Small intestine (tissue), 7 donors: Measurements from ENCODE around the gene MEGF9. TPM values are rescaled to one million over a fixed set of nuclear protein-coding genes. Genes with fewer than 3 reads are reported as not detected.
"Not testable (repeated sequence)": the region's sequence is repeated elsewhere in the genome, so short reads cannot be mapped to it uniquely, and the experiment has no call there.

Experiments used
- DNase-seq, 2 donors: peaks; one replicate each; pipeline versions ENCODE4 v3.0.0 to v3.0.0-alpha.2; 2013
- FAIRE-seq: peaks from 2 replicates; lab custom pipeline; 2012; peaks lifted over from hg19 to GRCh38; lab: Jason Lieb, UNC
- H3K27ac ChIP-seq, 3 donors: one replicate each; pipeline ENCODE4 v1.5.1; 2013; ENCODE audit warnings: low read length in 2 of 3, mild to moderate bottlenecking in 2 of 3, control low read depth in 1 of 3, inconsistent platforms in 1 of 3, low read depth in 1 of 3, moderate library complexity in 1 of 3
- H3K27me3 ChIP-seq, 3 donors: one replicate each; pipeline ENCODE4 v1.6.1; 2013; ENCODE audit warnings: low read length in 3 of 3, inconsistent platforms in 1 of 3; ENCODE audit not compliant: control insufficient read depth in 3 of 3, insufficient read depth in 3 of 3
- H3K36me3 ChIP-seq, 3 donors: one replicate each; pipeline ENCODE4 v1.6.1; 2013; ENCODE audit warnings: low read length in 3 of 3, inconsistent platforms in 1 of 3, low read depth in 1 of 3, mild to moderate bottlenecking in 1 of 3, moderate library complexity in 1 of 3; ENCODE audit not compliant: control insufficient read depth in 3 of 3, insufficient read depth in 2 of 3
- H3K4me1 ChIP-seq, 3 donors: one replicate each; pipeline ENCODE4 v1.6.1; 2013; ENCODE audit warnings: low read length in 2 of 3, inconsistent platforms in 1 of 3, low read depth in 1 of 3, mild to moderate bottlenecking in 1 of 3, moderate library complexity in 1 of 3; ENCODE audit not compliant: control insufficient read depth in 3 of 3, insufficient read depth in 2 of 3
- H3K4me3 ChIP-seq, 3 donors: one replicate each; pipeline ENCODE4 v1.5.1; 2013; ENCODE audit warnings: low read length in 3 of 3, control low read depth in 1 of 3, inconsistent platforms in 1 of 3, low read depth in 1 of 3, mild to moderate bottlenecking in 1 of 3, moderate library complexity in 1 of 3
- H3K9me3 ChIP-seq, 2 donors: one replicate each; pipeline ENCODE4 v1.6.1; 2013; ENCODE audit warnings: low read depth in 1 of 2, low read length in 1 of 2; ENCODE audit not compliant: control insufficient read depth in 2 of 2, insufficient read depth in 1 of 2
- WGBS, 3 donors: extraction: QIAGEN DNeasy Blood & Tissue Kit; methylation state at CpG; one replicate each; pipeline ENCODE4 v1.1.7; 2013; 5-methylcytosine and 5-hydroxymethylcytosine counted together
- polyA plus RNA-seq, 4 donors: library from polyadenylated mRNA; stranded (reverse) in 3 of 4; unstranded in 1 of 4; fragments of 200-250 nt in 3 of 4; fragments of 120-200 nt in 1 of 4; gene quantifications; one replicate each; pipeline versions ENCODE4 v1.2.1 to v1.2.3, GENCODE V29; 2013
- donor health status: healthy with polysubstance abuse.
- donor health status: control.
- donor health status: control.
- donor health status: Bipolar disorder and iron deficiency.
- donor health status: healthy.

Gene MEGF9
- polyA plus RNA-seq, 4 donors, result 3.0 to 21.7 (median 5.1) TPM

- DNase-seq (no peak), FAIRE-seq (no peak)
- peaks cover 0 to 9% (median 0%) of the 10 kb centered on the region in 3 donors for H3K4me1 ChIP-seq
- no peak overlapping the region for H3K4me3 ChIP-seq
- H3K27me3 ChIP-seq, result no peaks in the 10 kb centered on the region
- no peak overlapping the region for H3K27ac ChIP-seq
- H3K36me3 ChIP-seq, result peaks cover 0 to 2% (median 1%) of the 10 kb centered on the region in 3 donors
- H3K9me3 ChIP-seq, result no peaks in the 10 kb centered on the region
Observed at GRCh38 chr9:120643061-120643460, 71.2 kb downstream of the MEGF9 start.

GRCh38 chr9:120642129-120642770, 72.0 kb downstream of the MEGF9 start:
- 94 to 96% (median 95%) methylated on average over 3 of the region's 3 CpGs for WGBS, 3 donors
- H3K27me3 ChIP-seq, result no peaks in the 10 kb centered on the region
- peaks cover 0 to 9% (median 0%) of the 10 kb centered on the region in 3 donors for H3K4me1 ChIP-seq
- H3K4me3 ChIP-seq, result no peak overlapping the region
- no peak for DNase-seq
- no peak overlapping the region for H3K27ac ChIP-seq
- no peaks in the 10 kb centered on the region for H3K9me3 ChIP-seq
- FAIRE-seq, result no peak
- peaks cover 0 to 2% (median 1%) of the 10 kb centered on the region in 3 donors for H3K36me3 ChIP-seq

- H3K27ac ChIP-seq, H3K4me1 ChIP-seq, H3K27me3 ChIP-seq, H3K36me3 ChIP-seq, DNase-seq, FAIRE-seq, H3K9me3 ChIP-seq, H3K4me3 ChIP-seq: not testable (repeated sequence)
- 90 to 100% (median 100%) methylated on average over 1 of the region's 1 CpG for WGBS, 3 donors
Observed at GRCh38 chr9:120640874-120641273, 73.4 kb downstream of the MEGF9 start.

- Histone ChIP-seq H3K27ac (no peak overlapping the region), H3K4me3 (no peak overlapping the region), H3K27me3 (no peaks in the 10 kb centered on the region), H3K9me3 (peaks cover 0 to 8% of the 10 kb centered on the region in 2 donors), H3K4me1 (no peaks in the 10 kb centered on the region), H3K36me3 (peaks cover 0 to 2% (median 1%) of the 10 kb centered on the region in 3 donors)
- FAIRE-seq, result no peak
- WGBS, 3 donors, result 80 to 88% (median 83%) methylated on average over 2 of the region's 2 CpGs
- peak; percentile 23 to 53 for DNase-seq
Observed at GRCh38 chr9:120640380-120640779, 73.9 kb downstream of the MEGF9 start.

- Histone ChIP-seq H3K4me3 (no peak overlapping the region), H3K27me3 (no peaks in the 10 kb centered on the region), H3K36me3 (no peaks in the 10 kb centered on the region), H3K9me3 (peaks cover 0 to 8% of the 10 kb centered on the region in 2 donors), H3K4me1 (no peaks in the 10 kb centered on the region), H3K27ac (no peak overlapping the region)
- no peak for FAIRE-seq
- WGBS, 3 donors, result 93 to 94% (median 94%) methylated on average over 5 of the region's 5 CpGs
- no peak for DNase-seq
Observed at GRCh38 chr9:120637919-120638318, 76.4 kb downstream of the MEGF9 start.

GRCh38 chr9:120636194-120636957, 77.9 kb downstream of the MEGF9 start:
- Histone ChIP-seq H3K27ac (no peak overlapping the region), H3K27me3 (no peaks in the 10 kb centered on the region), H3K4me3 (no peak overlapping the region), H3K9me3 (peaks cover 0 to 8% of the 10 kb centered on the region in 2 donors), H3K4me1 (no peaks in the 10 kb centered on the region), H3K36me3 (no peaks in the 10 kb centered on the region)
- DNase-seq (no peak), FAIRE-seq (no peak)
- 97 to 99% (median 98%) methylated on average over 25 of the region's 25 CpGs for WGBS, 3 donors

GRCh38 chr9:120635011-120635410, 79.3 kb downstream of the MEGF9 start:
- 96 to 97% (median 97%) methylated on average over 1 of the region's 1 CpG for WGBS, 3 donors
- H3K36me3 ChIP-seq, result no peaks in the 10 kb centered on the region
- H3K9me3 ChIP-seq, result peaks cover 0 to 8% of the 10 kb centered on the region in 2 donors
- H3K4me1 ChIP-seq, result no peaks in the 10 kb centered on the region
- FAIRE-seq (no peak), DNase-seq (no peak)
- H3K27me3 ChIP-seq, result no peaks in the 10 kb centered on the region
- H3K27ac ChIP-seq, result no peak overlapping the region
- no peak overlapping the region for H3K4me3 ChIP-seq

GRCh38 chr9:120630333-120630732, 83.9 kb downstream of the MEGF9 start:
- Histone ChIP-seq H3K27ac (no peak overlapping the region), H3K4me1 (no peaks in the 10 kb centered on the region), H3K9me3 (no peaks in the 10 kb centered on the region), H3K4me3 (no peak overlapping the region), H3K27me3 (no peaks in the 10 kb centered on the region), H3K36me3 (no peaks in the 10 kb centered on the region)
- FAIRE-seq, result no peak
- DNase-seq, result no peak
